Osteoblast (primary cell): ENCODE results near the gene NUMA1. TPM values are rescaled to one million over a fixed set of nuclear protein-coding genes. Genes with fewer than 3 reads are reported as not detected.

Experiments
- DNase-seq: peaks from one replicate; pipeline ENCODE4 v3.0.0; 2011; ENCODE audit warnings: low spot score, mixed read lengths; ENCODE audit not compliant: insufficient read length; ENCODE audit errors: missing footprints
- H2AFZ ChIP-seq: 2 replicates; pipeline ENCODE4 v1.6.0; 2011; ENCODE audit warnings: mild to moderate bottlenecking, low read length
- H3K27ac ChIP-seq: 2 replicates; pipeline ENCODE4 v1.5.1; 2011; ENCODE audit warnings: mild to moderate bottlenecking, low read depth, low read length, moderate library complexity
- H3K27me3 ChIP-seq: 2 replicates; pipeline ENCODE4 v1.6.0; 2012; ENCODE audit warnings: mild to moderate bottlenecking, control low read depth, inconsistent platforms, low read length, moderate library complexity; ENCODE audit not compliant: insufficient read depth
- H3K36me3 ChIP-seq: 2 replicates; pipeline ENCODE4 v1.5.1; 2011; ENCODE audit warnings: mild to moderate bottlenecking, low read length, control low read depth, moderate library complexity; ENCODE audit not compliant: insufficient read depth
- H3K4me1 ChIP-seq: 2 replicates; pipeline ENCODE4 v1.5.1; 2011; ENCODE audit warnings: mild to moderate bottlenecking, low read length, control low read depth, moderate library complexity; ENCODE audit not compliant: insufficient read depth
- H3K4me2 ChIP-seq: 2 replicates; pipeline ENCODE4 v1.6.0; 2011; ENCODE audit warnings: mild to moderate bottlenecking, low read length; ENCODE audit not compliant: insufficient read depth
- H3K4me3 ChIP-seq: fragments of 200-600 bp; sonication (generic); 3 replicates; pipeline ENCODE4 v1.5.1; 2012; ENCODE audit warnings: mild to moderate bottlenecking, low read length, inconsistent platforms; ENCODE audit not compliant: insufficient read depth
- H3K79me2 ChIP-seq: 2 replicates; pipeline ENCODE4 v1.6.0; 2012; ENCODE audit warnings: mild to moderate bottlenecking, low read length, control low read depth, inconsistent platforms; ENCODE audit not compliant: insufficient read depth
- H3K9me3 ChIP-seq: 2 replicates; pipeline ENCODE4 v1.5.1; 2011; ENCODE audit warnings: low read depth, low read length, control low read depth
- H4K20me1 ChIP-seq: 2 replicates; pipeline ENCODE4 v1.6.0; 2012; ENCODE audit warnings: mild to moderate bottlenecking, low read length, control low read depth; ENCODE audit not compliant: insufficient read depth
- total RNA-seq: library from RNA; depleted of rRNA; stranded (reverse); fragments of >200 nt; gene quantifications from 2 replicates; pipeline ENCODE4 v1.2.3, GENCODE V29; 2012
- TF ChIP-seq, protein P1 (sequence below): IDR thresholded peaks from 2 replicates; pipeline ENCODE4 v1.5.1; 2011; ENCODE audit warnings: mild to moderate bottlenecking, low read depth, low read length, moderate library complexity; ENCODE audit errors: extremely low read depth

Gene NUMA1
- total RNA-seq, 1 donor = 176 TPM

DNA sequence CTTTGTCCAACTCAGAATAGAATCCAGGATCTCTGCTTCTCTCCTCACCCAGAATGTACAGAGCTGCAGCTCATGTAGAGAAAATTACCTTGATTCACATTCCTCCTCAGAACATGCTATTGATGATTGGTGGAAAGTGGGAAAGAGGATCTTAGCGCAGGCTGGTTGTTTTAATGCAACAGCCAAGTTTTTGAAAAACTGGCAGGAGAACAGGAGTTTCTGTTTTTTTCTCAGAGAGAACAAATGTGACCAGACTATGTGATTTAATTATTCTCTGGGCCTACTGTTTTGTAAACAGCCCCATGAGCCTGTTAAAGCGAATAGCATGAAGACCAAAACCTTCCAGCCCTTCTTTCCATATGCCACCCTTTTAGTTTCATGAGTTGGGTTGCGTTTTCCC lies 100.7 kb downstream of the NUMA1 start:
- H3K9me3 ChIP-seq = no peaks in the 10 kb centered on the region
- no peak overlapping the region for H3K27ac ChIP-seq
- H2AFZ ChIP-seq = no peak overlapping the region
- H3K4me2 ChIP-seq = no peak overlapping the region
- peaks cover 23% of the 10 kb centered on the region for H3K36me3 ChIP-seq
- TF ChIP-seq, protein P1, sequence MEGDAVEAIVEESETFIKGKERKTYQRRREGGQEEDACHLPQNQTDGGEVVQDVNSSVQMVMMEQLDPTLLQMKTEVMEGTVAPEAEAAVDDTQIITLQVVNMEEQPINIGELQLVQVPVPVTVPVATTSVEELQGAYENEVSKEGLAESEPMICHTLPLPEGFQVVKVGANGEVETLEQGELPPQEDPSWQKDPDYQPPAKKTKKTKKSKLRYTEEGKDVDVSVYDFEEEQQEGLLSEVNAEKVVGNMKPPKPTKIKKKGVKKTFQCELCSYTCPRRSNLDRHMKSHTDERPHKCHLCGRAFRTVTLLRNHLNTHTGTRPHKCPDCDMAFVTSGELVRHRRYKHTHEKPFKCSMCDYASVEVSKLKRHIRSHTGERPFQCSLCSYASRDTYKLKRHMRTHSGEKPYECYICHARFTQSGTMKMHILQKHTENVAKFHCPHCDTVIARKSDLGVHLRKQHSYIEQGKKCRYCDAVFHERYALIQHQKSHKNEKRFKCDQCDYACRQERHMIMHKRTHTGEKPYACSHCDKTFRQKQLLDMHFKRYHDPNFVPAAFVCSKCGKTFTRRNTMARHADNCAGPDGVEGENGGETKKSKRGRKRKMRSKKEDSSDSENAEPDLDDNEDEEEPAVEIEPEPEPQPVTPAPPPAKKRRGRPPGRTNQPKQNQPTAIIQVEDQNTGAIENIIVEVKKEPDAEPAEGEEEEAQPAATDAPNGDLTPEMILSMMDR = no peak
- DNase-seq = no peak
- H3K4me1 ChIP-seq = no peaks in the 10 kb centered on the region
- no peaks in the 10 kb centered on the region for H3K27me3 ChIP-seq
- H4K20me1 ChIP-seq = peaks cover 27% of the 10 kb centered on the region
- H3K4me3 ChIP-seq = no peak overlapping the region
- peaks cover 14% of the 10 kb centered on the region for H3K79me2 ChIP-seq

DNA sequence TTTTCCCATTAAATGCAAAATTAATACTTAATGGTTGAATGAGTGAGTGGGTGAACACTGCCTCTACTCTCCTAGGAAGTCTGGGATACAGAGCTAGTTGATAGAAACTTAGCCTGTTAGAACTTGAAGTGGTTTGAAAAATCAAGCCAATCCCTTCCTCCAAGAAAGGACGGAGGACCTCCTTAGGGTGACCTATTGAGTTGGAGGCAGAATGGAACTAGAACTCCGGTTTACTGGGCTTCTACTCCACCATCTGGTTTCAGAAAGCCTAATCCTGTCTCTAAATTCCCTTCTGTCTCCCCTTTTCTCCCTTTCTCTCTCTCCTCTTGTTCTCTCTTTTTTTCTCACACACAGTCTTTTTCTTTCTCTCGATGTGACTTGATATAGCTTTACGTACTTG lies 101.2 kb downstream of the NUMA1 start:
- no peaks in the 10 kb centered on the region for H3K27me3 ChIP-seq
- H3K4me2 ChIP-seq = no peak overlapping the region
- H3K4me1 ChIP-seq = no peaks in the 10 kb centered on the region
- TF ChIP-seq, protein P1 = no peak
- DNase-seq = no peak
- H3K27ac ChIP-seq = no peak overlapping the region
- peaks cover 14% of the 10 kb centered on the region for H3K79me2 ChIP-seq
- H2AFZ ChIP-seq = no peak overlapping the region
- no peak overlapping the region for H3K4me3 ChIP-seq
- H3K36me3 ChIP-seq = peaks cover 23% of the 10 kb centered on the region
- H4K20me1 ChIP-seq = peaks cover 27% of the 10 kb centered on the region
- no peaks in the 10 kb centered on the region for H3K9me3 ChIP-seq

DNA sequence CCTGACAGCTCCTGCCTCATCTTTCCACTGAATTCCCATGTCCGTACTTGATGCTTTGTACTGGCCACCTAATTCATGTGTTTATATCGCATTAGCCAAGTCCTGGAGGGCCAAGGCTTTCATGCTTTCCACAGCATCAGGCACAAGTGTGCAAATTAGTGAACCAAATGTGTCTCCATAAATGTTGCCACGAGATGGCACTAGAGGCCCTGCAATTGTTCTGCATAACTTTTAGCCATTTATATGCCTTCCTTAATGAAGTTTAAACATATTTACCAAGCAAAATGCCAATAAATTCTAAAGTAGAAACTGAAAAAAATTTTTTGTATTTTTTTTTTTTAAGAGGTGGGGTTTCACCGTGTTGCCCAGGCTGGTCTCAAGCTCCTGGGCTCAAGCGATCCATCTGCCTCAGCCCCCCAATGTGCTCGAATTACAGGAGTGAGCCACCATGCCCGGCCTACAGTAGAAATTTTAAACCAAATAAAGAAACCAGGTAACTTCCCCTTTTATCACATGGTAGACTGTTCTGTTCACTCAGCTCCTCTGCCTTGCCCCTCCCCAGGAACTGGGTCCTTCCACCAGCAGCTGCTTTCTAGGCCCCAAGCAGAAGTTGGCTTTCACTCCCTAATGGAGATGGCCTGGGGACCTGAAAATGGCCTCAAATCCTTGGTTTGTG lies 102.5 kb downstream of the NUMA1 start:
- Histone ChIP-seq H3K79me2 (peaks cover 14% of the 10 kb centered on the region), H3K4me1 (no peaks in the 10 kb centered on the region), H3K36me3 (peaks cover 16% of the 10 kb centered on the region), H2AFZ (no peak overlapping the region), H3K4me3 (no peak overlapping the region), H4K20me1 (peaks cover 27% of the 10 kb centered on the region), H3K27ac (no peak overlapping the region), H3K9me3 (no peaks in the 10 kb centered on the region), H3K27me3 (no peaks in the 10 kb centered on the region), H3K4me2 (no peak overlapping the region)
- DNase-seq = no peak
- TF ChIP-seq, protein P1 = peak; percentile 73

DNA sequence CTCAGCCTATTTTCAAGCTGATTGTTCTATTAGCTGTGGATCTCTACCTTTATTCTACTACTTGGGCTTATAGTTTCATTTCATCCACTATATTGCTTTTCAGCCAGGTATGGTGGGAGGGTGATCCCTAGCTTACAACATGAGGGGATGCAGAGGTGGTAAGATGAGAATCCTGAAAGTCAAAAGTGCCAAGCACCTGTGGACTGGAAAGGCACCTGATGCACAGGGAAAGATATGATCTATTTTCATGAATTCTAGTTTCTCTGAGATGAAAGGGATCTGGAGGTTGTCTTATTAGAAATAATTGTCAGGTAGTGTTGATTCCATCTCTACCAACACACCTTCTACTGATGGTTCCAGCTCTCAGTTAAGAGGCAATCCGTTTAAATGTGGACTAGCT lies 103.3 kb downstream of the NUMA1 start:
- H3K79me2 ChIP-seq = peaks cover 14% of the 10 kb centered on the region
- no peak overlapping the region for H2AFZ ChIP-seq
- H3K27ac ChIP-seq = no peak overlapping the region
- peaks cover 25% of the 10 kb centered on the region for H4K20me1 ChIP-seq
- TF ChIP-seq, protein P1 = no peak
- H3K36me3 ChIP-seq = peaks cover 12% of the 10 kb centered on the region
- H3K27me3 ChIP-seq = no peaks in the 10 kb centered on the region
- no peak overlapping the region for H3K4me3 ChIP-seq
- no peaks in the 10 kb centered on the region for H3K9me3 ChIP-seq
- no peak overlapping the region for H3K4me2 ChIP-seq
- no peaks in the 10 kb centered on the region for H3K4me1 ChIP-seq
- DNase-seq = no peak
